Mucosa of rectum (tissue), 2 donors: Measurements from ENCODE around the gene P4HTM.
A peak's percentile ranks its signal among the peaks of the same experiment; 100 is the strongest.

ENCODE experiments used
- H3K27ac ChIP-seq, 2 donors: one replicate each; pipeline ENCODE4 v1.7.0; 2013; ENCODE audit warnings: inconsistent platforms in 2 of 2, low read depth in 2 of 2, low read length in 2 of 2
- H3K27me3 ChIP-seq, 2 donors: one replicate each; pipeline ENCODE4 v1.7.0; 2013; ENCODE audit warnings: low read length in 2 of 2; ENCODE audit not compliant: control insufficient read depth in 2 of 2, insufficient read depth in 2 of 2
- H3K36me3 ChIP-seq, 2 donors: one replicate each; pipeline ENCODE4 v1.7.0; 2013; ENCODE audit warnings: low read length in 2 of 2; ENCODE audit not compliant: control insufficient read depth in 2 of 2, insufficient read depth in 2 of 2
- H3K4me1 ChIP-seq, 2 donors: one replicate each; pipeline ENCODE4 v1.7.0; 2013; ENCODE audit warnings: low read length in 2 of 2, mild to moderate bottlenecking in 1 of 2; ENCODE audit not compliant: control insufficient read depth in 2 of 2, insufficient read depth in 2 of 2
- H3K4me3 ChIP-seq, 2 donors: one replicate each; pipeline ENCODE4 v1.7.0; 2013; ENCODE audit warnings: low read length in 2 of 2
- H3K9ac ChIP-seq, 2 donors: one replicate each; pipeline ENCODE4 v1.7.0; 2013; ENCODE audit warnings: low read length in 2 of 2, low read depth in 1 of 2, mild to moderate bottlenecking in 1 of 2
- H3K9me3 ChIP-seq, 2 donors: one replicate each; pipeline ENCODE4 v1.7.0; 2013; ENCODE audit warnings: low read length in 2 of 2; ENCODE audit not compliant: control insufficient read depth in 2 of 2
- donor health status: healthy.
- donor health status: Normal muscosa, but diverticular disease.

The P4HTM gene

DNA sequence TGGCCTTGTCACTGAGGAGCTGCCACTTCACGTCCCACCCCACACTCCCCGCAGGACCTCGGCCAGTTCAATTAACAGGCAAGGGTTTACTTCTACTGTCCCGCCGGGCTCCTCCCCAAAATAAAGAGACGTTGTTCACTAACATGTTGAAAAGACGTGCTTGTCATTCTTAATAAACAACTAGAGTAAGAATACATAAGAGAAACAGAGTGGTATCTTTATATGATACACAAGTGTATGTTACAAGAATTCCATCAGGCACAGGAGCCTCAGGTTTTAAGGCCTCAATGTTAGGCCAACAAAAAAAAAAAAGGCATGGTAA is 39.5 kb downstream of the P4HTM start:
- Histone ChIP-seq H3K36me3 (peaks cover 49 to 71% of the 10 kb centered on the region in 2 donors), H3K9ac (peak overlapping the region; percentile 72 to 87), H3K27me3 (no peaks in the 10 kb centered on the region)

DNA sequence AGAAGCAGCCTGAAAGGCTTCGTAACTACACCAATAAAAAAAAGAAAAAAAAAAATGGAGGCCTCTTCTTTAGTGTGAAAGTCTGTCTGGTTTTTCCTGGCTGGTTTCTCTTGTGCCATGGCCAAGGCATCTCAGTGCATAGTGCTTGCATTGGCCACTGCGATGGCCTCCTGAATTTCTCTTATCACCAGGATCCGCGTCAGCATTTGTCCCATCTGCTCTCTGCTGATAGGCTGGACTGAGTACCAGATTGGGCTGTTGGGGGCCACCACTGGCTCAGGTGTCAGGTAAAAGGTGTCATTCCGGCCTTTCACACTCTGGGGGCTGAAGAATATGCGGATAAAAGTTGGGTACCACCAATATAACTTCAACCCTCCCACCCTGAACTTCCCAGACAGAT is 40.3 kb downstream of the P4HTM start:
- Histone ChIP-seq H3K27ac (no peak overlapping the region), H3K9me3 (no peaks in the 10 kb centered on the region), H3K4me1 (peaks cover 11 to 19% of the 10 kb centered on the region in 2 donors), H3K27me3 (no peaks in the 10 kb centered on the region), H3K36me3 (peaks cover 43 to 68% of the 10 kb centered on the region in 2 donors), H3K9ac (no peak overlapping the region), H3K4me3 (no peak overlapping the region)

More for the DNA sequence above, 39.5 kb downstream of the P4HTM start:
- Histone ChIP-seq H3K9me3 (no peaks in the 10 kb centered on the region), H3K4me1 (peaks cover 11 to 19% of the 10 kb centered on the region in 2 donors), H3K27ac (peak overlapping the region; percentile 67 to 91), H3K4me3 (peak overlapping the region in 1 of 2 donors; percentile 79)

DNA sequence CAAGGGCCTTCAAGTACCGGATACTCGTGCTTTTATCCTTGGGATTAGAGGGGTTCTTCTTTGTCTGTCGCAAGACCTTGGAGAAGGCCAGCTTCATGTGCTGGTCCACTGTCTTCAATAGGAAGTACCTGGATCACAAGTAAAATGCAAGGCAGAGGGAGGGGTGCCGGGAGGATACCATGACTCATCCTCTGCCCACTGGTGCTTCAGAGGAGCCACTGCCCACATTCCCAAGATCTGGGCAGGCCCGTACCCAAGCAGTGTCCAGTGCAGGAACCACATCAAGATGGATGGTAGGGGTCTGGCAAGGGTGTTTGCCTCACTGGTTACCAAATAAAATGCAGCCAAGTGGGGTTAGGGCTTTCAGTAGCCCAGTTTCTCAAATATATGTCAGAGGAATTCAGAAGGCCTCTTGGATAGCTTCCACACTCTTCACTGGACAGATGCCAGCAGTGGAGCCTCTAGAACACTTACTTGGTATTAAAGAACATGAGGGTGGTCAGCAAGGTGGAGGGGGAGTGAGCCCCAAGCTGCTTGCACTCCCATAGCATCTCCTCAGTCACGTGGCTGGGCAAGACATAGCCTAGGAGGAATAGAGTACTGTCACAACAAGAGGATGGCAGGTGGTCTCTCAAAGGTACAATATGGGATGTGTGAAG is 42.7 kb downstream of the P4HTM start:
- no peak overlapping the region for H3K27ac ChIP-seq
- peaks cover 34 to 52% of the 10 kb centered on the region in 2 donors for H3K36me3 ChIP-seq
- H3K9ac ChIP-seq = no peak overlapping the region
- no peak overlapping the region for H3K4me3 ChIP-seq
- no peaks in the 10 kb centered on the region for H3K27me3 ChIP-seq
- peaks cover 11 to 16% of the 10 kb centered on the region in 2 donors for H3K4me1 ChIP-seq
- H3K9me3 ChIP-seq = no peaks in the 10 kb centered on the region

DNA sequence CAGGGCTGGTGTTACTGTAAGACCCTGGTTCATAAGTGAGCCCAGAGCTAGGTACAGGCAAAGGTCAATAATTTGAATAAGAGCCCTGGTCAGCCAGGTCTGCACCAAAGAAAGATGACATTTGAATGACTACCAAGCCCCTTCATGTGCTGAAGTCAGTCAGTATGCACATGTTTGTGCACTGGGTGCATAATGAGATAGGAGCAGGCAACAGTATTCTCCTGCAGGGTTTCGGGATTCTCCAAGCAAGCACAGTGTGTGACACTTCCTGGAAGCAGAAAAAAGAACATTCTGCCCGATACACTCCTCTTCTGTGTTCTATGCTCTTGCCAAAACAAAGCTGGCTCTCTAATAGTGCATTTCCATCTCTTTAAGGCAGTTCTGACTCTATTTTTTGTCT is 44.6 kb downstream of the P4HTM start:
- Histone ChIP-seq H3K27me3 (no peaks in the 10 kb centered on the region), H3K9ac (no peak overlapping the region), H3K27ac (no peak overlapping the region), H3K36me3 (peaks cover 34 to 52% of the 10 kb centered on the region in 2 donors), H3K9me3 (no peaks in the 10 kb centered on the region), H3K4me1 (peaks cover 0 to 1% of the 10 kb centered on the region in 2 donors), H3K4me3 (no peak overlapping the region)

DNA sequence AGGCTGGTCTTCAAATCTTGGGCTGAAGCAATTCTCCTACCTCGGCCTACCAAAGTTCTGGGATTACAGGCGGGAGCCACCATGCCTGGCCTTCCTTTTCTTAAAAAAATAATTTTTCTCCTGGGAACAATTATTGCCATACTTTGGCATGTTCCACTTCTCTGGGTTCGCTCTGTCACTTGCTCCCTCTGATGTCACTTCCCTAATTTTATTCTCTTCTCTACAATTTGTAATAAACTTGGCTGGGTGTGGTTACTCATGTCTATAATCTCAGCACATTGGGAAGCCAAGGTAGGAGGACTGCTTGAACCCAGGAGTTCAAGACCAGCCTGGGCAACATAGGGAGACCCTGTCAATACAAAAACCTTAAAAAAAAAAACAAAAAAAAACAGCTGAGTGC is 45.2 kb downstream of the P4HTM start:
- H3K9me3 ChIP-seq = no peaks in the 10 kb centered on the region
- H3K4me3 ChIP-seq = no peak overlapping the region
- H3K27ac ChIP-seq = no peak overlapping the region
- H3K27me3 ChIP-seq = no peaks in the 10 kb centered on the region
- H3K36me3 ChIP-seq = peaks cover 36 to 50% of the 10 kb centered on the region in 2 donors
- H3K9ac ChIP-seq = no peak overlapping the region
- H3K4me1 ChIP-seq = no peaks in the 10 kb centered on the region

- no peak overlapping the region for H3K9ac ChIP-seq
- peaks cover 31 to 44% of the 10 kb centered on the region in 2 donors for H3K36me3 ChIP-seq
- H3K9me3 ChIP-seq = no peaks in the 10 kb centered on the region
- H3K4me3 ChIP-seq = no peak overlapping the region
- no peak overlapping the region for H3K27ac ChIP-seq
- no peaks in the 10 kb centered on the region for H3K4me1 ChIP-seq
- H3K27me3 ChIP-seq = no peaks in the 10 kb centered on the region
Observed at GRCh38 chr3:49053543-49053942, 63.5 kb downstream of the P4HTM start.

GRCh38 chr3:49054344-49054862 is 64.4 kb downstream of the P4HTM start:
- Histone ChIP-seq H3K27me3 (no peaks in the 10 kb centered on the region), H3K9me3 (no peaks in the 10 kb centered on the region), H3K4me1 (no peaks in the 10 kb centered on the region), H3K9ac (no peak overlapping the region), H3K27ac (no peak overlapping the region), H3K36me3 (peaks cover 31 to 44% of the 10 kb centered on the region in 2 donors), H3K4me3 (no peak overlapping the region)
